ENCODE results near the gene ZBTB11. TPM values are rescaled to one million over a fixed set of nuclear protein-coding genes. Genes with fewer than 3 reads are reported as not detected.
A peak's percentile ranks its signal among the peaks of the same experiment; 100 is the strongest.
"Not testable (repeated sequence)": the region's sequence is repeated elsewhere in the genome, so short reads cannot be mapped to it uniquely, and the experiment has no call there.

The ZBTB11 gene, protein sequence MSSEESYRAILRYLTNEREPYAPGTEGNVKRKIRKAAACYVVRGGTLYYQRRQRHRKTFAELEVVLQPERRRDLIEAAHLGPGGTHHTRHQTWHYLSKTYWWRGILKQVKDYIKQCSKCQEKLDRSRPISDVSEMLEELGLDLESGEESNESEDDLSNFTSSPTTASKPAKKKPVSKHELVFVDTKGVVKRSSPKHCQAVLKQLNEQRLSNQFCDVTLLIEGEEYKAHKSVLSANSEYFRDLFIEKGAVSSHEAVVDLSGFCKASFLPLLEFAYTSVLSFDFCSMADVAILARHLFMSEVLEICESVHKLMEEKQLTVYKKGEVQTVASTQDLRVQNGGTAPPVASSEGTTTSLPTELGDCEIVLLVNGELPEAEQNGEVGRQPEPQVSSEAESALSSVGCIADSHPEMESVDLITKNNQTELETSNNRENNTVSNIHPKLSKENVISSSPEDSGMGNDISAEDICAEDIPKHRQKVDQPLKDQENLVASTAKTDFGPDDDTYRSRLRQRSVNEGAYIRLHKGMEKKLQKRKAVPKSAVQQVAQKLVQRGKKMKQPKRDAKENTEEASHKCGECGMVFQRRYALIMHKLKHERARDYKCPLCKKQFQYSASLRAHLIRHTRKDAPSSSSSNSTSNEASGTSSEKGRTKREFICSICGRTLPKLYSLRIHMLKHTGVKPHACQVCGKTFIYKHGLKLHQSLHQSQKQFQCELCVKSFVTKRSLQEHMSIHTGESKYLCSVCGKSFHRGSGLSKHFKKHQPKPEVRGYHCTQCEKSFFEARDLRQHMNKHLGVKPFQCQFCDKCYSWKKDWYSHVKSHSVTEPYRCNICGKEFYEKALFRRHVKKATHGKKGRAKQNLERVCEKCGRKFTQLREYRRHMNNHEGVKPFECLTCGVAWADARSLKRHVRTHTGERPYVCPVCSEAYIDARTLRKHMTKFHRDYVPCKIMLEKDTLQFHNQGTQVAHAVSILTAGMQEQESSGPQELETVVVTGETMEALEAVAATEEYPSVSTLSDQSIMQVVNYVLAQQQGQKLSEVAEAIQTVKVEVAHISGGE
- 33.5 TPM for total RNA-seq

DNA sequence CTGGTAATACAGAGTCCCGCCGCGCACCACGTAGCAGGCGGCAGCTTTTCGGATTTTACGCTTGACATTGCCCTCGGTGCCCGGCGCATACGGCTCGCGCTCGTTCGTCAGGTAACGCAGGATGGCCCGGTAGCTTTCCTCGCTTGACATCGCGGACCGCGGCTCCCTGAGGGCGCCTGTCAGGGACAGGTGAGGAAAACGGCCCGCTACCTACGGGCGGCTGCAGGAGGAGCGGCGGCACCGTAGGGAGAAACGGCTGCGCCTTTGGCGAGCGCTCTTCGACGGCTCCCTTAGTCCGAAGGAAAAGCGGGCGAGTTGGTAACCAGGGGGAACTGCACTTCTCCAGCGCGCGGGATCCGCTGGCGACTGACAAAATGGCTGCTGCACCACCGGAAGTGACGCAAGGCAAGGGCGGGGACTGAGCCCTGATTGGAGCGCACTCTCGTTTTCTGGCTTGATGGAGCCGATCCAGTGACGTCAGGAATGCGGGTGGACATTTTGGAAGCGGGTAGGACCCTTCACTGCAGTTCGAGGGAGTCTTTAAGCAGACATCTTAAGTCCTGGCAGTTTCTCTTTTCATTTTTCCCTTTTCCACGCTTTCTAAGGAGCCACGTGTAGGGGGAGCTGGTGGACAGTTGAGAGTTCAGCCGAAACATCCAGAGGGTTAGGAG, at the start of gene ZBTB11:
ZBTB11 (minus strand) TSS at position 368 of the 671 bp plus-strand sequence; CDS start at position 150, 218 bp downstream.
- DNase-seq: peak; percentile 100

DNA sequence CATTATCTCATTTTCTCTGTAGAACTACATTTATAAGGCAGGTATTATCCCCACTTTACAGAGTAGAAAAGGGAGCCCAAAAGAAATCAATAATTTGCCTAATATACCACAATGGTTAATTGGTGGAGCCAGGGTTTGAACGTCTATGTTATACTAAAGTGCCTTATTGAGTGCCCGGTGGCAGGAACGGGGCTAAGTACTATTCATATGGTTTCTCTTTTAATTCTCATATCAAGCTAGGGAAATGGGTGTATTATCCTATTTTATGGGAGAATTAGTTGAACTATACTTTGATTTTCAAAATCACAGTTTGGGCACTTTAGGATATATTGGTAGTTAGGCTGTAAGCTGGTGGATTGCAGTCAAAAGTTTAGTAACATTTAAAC, 49.0 kb upstream of the ZBTB11 start:
- DNase-seq: no peak

DNA sequence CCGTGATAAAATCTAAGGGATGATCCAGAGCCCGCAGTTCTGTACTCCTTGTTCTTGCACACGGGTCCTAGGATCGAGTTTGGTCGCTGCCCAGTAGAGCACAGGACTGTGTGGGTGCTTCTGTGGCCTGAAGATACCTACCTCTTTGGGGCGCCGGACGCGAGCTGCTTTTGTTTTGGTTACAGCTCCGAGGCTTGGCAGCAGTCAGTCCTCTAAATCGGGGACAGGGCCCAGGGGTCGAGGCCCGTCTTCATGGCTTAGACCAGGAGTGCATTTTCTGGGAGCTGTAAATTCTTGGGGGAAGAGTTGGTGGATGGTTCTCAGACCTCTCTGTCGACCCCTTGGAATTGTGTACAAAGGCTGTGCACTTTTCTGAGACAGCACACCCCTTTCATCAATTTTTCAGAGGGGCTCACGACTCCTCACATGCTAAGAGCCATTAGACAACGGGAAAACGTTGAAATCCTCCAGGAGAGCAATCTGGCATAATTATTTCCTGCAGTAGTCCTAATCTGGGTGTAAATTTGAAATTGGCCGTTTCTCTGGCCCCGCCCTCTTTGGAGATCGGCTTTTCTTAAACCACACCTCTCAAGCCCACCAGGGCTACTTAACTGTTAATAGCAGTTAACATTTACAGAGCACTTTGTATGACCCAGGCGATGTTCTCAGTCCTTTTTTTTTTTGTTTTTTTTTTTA, 48.4 kb upstream of the ZBTB11 start:
- DNase-seq: peak; percentile 70

DNA sequence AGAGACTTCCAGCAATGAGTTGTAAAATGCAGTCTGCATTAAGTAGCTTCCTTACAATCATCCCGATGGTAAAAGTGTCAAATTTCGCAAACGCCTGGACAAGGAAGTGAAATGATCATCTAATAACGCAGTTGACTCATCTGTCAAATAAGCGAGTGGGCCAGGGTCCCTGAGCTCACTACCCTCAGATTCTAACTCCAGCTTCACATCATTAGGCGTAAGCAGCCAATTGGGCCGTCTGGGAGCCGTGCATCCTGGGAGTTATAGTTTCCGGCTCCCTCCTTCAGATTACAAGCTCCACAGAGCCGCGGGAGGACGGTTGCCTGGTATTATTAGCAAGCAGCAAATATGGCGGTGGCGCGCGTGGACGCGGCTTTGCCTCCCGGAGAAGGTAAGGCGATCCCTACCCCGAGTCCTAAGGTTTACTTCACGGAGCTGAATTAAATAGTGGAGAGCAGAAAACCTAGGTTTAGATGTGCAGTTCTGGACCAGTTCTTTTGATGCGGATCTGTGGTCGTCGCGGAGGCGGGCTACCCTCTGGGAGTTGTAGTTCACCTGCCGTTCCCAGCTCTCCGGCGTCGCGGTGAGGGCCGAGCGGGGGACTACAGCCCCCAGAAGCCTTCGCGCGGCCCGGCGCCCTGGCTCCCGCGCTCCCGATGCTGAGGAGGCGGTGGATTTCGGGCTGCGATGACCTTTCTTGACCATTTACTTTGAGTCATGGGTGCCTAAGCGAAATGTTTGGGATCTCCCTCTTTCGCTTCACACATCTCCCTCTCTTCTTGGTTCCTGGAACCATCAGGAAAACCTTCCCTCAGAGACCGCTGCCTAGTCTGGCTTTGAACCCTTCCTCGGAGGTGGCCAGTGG, 47.6 kb upstream of the ZBTB11 start, which contains the start of gene CEP97:
CEP97 (plus strand) TSS at position 286 of the 865 bp plus-strand sequence; CDS start at position 349, 63 bp downstream.
- peak; percentile 97 for DNase-seq

DNA sequence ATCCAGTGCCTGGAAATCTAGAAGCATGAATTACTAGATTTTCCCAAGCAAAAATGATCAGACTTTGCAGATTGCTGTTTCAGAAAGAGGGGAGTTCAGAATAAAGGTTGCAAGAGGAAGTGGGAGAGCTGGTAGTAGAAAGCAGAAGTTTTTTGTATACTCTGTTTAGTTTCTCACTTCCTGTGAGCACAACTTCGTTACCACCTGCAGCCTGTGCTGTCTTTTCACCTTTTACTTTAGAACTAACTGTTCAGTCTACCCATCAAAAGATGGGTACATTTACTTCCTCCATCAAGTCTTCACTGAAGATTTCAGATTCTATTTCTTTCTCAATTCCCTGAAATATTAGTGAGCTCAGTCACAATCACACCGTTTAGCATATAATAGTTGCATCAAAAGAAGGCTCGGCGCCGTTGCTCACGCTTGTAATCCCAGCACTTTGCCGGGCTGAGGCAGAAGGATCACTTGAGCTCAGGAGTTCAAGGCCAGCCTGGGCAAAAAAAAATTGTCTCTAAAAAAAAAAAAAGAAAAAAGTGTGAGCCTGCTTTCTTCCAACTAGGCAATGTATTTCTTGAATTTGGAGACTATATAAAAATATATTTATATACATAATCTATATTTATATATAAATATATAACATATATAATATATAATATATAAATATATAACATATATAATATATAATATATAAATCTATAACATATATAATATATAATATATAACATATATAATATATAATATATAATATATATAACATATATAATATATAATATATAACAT, 45.7 kb upstream of the ZBTB11 start:
- DNase-seq: no peak

DNA sequence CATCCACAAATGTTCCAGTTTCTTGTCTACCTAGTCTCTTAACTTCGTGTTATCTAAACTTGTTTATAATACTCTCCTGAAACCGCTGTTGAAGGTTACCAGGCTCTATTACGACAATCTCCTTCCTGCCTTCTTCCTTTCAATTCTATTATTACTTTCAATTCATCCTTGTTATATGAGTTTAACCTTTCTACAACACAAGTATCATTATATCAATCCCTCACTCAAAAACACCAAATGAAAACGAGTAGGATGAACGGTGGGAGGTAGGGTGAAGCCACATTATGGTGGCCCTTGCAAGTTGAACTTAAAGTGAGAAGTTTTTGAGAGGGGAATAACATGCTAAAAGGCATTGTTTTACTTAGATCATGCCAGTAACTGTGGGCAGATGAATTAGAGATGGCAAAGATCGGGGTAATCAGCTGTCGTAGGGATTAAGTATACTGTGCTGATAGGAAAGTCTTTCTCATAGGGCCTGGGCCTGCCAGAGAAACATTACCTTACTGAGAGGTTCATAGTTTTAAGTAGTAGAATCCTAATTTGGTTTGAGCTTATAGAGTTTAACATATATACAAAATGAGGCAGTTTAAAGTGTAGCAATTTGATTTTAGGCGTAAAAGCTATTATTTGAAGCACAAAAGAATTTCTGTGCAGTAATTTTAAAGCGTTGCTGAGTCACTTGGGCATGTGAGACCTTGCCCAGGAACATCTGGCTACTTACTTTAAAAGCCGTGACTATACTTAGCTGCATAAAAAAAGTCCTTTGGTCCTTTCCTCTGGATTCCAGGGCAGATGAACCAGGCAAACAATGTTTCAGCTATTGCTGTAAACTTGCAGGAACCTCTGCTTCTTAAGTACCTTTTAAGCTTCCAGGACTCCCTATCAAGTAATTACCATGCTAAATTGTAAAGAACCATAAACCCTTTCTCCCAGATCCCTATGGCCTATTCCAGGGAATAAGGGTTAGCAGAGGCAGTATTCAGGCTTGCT, 44.2 kb upstream of the ZBTB11 start:
- DNase-seq: peak; percentile 76

DNA sequence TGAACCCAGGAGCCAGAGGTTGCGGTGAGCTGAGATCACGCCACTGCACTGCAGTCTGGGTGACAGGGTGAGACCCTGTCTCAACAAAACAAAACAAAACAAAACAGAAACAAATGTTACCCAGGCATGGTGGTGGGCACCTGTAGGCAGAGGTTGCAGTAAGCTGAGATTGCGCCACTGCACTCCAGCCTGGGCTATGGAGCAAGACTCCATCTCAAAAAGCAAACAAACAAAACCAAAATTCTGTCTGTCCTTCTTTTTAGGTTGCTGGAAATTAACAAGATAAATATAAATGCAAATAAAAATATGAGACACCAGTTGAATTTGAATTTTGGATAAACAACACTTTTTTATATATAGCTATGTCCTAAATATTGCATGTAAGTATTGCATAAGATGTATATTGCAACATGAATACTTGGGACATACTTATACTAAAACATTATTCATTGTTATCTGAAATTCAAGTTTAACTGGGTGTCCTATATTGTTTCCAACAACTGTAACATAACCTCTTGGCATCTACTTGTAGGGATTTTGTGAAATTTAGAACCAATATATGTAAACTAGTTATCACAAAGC, 42.8 kb upstream of the ZBTB11 start:
- DNase-seq: no peak

DNA sequence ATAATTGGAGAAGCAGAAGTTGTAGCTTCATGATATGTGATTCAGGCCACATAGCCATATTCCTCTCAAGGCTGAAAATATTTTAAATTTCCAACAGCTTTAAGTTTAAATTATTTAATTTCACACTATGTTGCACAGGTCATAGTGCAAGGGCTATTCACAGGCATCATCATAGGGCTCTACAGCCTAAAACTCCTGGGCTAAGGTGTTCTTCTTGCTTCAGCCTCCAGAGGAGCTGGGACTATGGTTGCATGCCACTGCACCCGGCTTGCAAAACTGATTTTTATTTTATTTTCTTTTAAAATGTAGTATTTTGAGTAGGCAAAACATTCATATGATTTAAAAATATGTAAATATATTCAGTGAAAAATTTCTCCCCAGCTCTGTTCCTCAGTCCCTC, 41.5 kb upstream of the ZBTB11 start:
- DNase-seq: no peak

DNA sequence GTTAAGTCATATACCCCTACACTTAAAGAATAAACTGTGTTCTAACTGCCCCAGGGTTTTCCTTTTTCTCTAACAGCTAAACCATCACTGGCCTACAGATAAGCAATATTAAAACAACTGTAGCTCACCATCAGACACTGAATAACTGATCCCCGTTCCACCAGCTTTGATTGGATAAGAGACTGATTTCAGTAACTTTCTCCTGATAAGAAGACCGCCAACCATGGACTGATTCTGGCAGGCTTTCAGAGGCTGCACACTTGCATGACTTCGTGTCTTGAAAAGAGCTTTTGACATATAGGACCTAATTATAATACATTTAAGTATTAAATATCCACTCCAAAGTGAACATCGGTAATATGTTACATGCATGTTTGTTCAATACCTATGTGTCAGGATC, 32.2 kb upstream of the ZBTB11 start:
- no peak for DNase-seq

DNA sequence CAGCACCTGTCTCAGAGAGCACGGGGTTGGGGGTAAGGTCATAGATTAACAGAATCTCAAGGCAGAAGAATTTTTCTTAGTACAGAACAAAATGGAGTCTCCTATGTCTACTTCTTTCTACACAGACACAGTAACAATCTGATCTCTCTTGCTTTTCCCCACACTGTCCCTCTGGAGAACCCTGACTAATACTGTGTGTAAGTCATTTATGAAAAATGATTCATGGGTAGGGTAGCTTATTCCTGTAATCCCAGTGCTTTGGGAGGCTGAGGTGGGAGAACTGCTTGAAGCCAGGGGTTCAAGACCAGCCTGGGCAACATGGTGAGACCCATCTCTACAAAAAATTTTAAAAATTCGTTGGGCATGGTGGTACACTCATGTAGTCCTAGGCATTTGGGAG, 27.7 kb upstream of the ZBTB11 start:
- DNase-seq: not testable (repeated sequence)

DNA sequence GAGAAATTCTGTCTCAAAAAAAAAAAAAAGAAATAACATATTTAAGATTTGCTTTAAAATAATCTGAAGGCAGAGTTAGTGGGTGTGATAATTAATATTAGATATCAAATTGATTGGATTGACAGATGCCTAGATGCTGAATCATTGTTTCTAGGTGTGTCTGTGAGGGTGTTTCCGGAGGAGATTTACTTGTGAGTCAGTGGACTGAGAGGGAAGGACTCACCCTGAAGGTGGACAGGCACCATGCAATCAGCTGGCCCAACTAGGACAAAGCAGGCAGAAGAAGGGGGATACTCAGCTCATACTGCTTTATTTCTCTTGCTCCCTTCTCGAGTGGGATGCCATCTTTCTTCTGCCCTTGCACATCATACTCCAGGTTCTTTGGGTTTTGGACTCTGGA, 26.2 kb upstream of the ZBTB11 start:
- DNase-seq: no peak

DNA sequence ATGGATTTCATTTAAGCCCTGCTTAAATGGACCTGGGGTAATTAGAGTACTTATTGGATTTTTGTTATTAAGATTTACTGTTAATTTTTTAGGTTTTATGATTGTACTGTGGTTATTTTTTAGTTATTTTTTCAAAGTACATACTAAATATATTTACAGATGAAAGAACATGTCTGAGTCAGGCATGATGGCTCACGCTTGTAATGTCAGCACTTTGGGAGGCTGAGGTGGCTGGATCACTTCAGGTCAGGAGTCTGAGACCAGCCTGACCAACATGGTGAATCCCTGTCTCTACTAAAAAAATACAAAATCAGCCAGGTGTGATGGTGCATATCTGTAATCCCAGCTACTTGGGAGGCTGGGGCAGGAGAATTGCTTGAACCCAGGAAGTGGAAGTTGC, 25.8 kb upstream of the ZBTB11 start:
- DNase-seq: no peak

DNA sequence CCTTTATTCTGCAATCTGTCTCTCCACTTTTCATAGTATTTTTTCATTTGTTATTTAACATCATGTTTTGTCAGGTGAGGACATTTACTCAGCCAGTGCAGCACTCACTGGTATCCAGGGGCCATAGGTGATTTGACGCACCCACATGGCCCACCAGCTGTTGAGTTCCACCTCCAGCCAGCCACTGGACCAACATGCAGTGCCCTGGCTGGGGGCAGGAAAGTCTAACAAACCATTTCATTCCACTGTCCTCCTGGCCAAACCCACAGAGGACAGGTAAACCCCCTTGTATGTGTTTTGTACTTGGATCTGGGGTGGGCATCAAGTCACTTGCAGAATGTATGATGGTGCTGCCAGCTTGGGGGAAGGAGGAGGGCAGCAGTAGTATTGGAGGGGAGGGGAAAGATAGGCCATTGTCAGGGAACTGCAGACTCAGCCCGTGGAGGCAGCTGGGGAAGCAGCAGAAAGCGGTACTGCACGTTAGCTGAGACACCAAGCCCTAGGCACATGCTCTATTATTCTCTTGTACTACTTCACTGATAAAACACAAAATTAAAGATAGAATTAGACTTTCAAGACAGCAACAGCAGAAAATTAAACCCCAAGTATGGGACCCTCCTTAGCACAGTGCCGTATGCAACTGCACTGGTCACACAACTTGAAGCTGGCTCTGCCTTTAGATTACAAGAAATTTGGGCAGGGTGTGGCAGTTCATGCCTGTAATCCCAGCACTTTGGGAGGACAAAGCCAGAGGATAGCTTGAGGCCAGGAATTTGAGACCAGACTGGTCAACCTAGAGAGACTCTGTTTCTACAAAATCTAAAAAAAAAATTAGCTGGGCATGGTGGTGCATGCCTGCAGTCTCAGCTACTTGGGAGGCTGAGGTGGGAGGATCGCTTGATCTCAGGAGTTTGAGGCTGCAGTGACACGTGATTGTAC, 25.0 kb upstream of the ZBTB11 start:
- no peak for DNase-seq

DNA sequence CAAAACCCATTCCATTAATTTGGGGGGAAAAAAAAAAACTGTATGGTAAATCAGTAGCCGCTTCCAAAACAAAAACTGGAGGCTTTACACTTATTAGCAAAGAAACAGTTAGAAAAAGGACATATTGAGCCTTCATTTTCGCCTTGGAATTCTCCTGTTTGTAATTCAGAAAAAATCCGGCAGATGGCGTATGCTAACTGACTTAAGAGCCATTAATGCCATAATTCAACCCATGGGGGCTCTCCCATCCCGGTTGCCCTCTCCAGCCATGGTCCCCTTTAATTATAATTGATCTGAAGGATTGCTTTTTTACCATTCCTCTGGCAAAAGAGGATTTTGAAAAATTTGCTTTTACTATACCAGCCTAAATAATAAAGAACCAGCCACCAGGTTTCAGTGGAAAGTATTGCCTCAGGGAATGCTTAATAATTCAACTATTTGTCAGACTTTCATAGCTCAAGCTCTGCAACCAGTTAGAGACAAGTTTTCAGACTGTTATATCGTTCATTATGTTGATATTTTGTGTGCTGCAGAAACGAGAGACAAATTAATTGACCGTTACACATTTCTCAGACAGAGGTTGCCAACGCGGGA, 18.9 kb upstream of the ZBTB11 start:
- peak; percentile 86 for DNase-seq

DNA sequence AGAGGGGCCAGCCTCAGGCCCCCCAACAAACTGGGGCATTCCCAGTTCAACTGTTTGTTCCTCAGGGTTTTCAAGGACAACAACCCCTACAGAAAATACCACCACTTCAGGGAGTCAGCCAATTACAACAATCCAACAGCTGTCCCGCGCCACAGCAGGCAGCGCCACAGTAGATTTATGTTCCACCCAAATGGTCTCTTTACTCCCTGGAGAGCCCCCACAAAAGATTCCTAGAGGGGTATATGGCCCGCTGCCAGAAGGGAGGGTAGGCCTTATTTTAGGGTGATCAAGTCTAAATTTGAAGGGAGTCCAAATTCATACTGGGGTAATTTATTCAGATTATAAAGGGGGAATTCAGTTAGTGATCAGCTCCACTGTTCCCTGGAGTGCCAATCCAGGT, 17.9 kb upstream of the ZBTB11 start:
- not testable (repeated sequence) for DNase-seq

DNA sequence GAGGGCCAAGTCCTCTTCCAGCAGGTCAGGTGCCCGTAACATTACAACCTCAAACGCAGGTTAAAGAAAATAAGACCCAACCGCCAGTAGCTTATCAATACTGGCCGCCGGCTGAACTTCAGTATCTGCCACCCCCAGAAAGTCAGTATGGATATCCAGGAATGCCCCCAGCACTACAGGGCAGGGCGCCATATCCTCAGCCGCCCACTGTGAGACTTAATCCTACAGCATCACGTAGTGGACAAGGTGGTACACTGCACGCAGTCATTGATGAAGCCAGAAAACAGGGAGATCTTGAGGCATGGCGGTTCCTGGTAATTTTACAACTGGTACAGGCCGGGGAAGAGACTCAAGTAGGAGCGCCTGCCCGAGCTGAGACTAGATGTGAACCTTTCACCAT, 16.6 kb upstream of the ZBTB11 start:
- DNase-seq: peak; percentile 36

Data from tongue (tissue), 2 donors.